Activated gamma-delta T cell treated with anti-CD3 and anti-CD28 coated beads, Interleukin-2, amount 50 U/mL, for 16 hours (primary cell): ENCODE results near the gene COL21A1.
"Not testable (repeated sequence)": the region's sequence is repeated elsewhere in the genome, so short reads cannot be mapped to it uniquely, and the experiment has no call there.

ENCODE experiments used
- DNase-seq: peaks from one replicate; pipeline ENCODE4 v3.0.0-alpha.2; 2020; ENCODE audit warnings: low read depth

Gene COL21A1

GRCh38 chr6:56246881-56247653, at the start of gene COL21A1:
TSS of gene COL21A1 (minus strand) at chr6:56247580. CDS start at chr6:56182618, 64,962 bp downstream.
- no peak for DNase-seq

GRCh38 chr6:56293781-56294180, 46.4 kb upstream of the COL21A1 start:
- no peak for DNase-seq

- DNase-seq: no peak
Observed at GRCh38 chr6:56292505-56293181, 45.3 kb upstream of the COL21A1 start.

- DNase-seq: no peak
Observed at GRCh38 chr6:56291302-56291917, 44.0 kb upstream of the COL21A1 start.

- DNase-seq: no peak
Observed at GRCh38 chr6:56289721-56290120, 42.3 kb upstream of the COL21A1 start.

- no peak for DNase-seq
Observed at GRCh38 chr6:56288347-56288746, 41.0 kb upstream of the COL21A1 start.

- DNase-seq: no peak
Observed at GRCh38 chr6:56282391-56282790, 35.0 kb upstream of the COL21A1 start.

GRCh38 chr6:56280126-56280525, 32.7 kb upstream of the COL21A1 start:
- DNase-seq: no peak

- DNase-seq: no peak
Observed at GRCh38 chr6:56279331-56280080, 32.1 kb upstream of the COL21A1 start.

GRCh38 chr6:56278171-56278591, 30.8 kb upstream of the COL21A1 start:
- DNase-seq: no peak

GRCh38 chr6:56270812-56271441, 23.5 kb upstream of the COL21A1 start:
- DNase-seq: no peak

GRCh38 chr6:56268266-56268665, 20.9 kb upstream of the COL21A1 start:
- DNase-seq: no peak

- DNase-seq: no peak
Observed at GRCh38 chr6:56266011-56266410, 18.6 kb upstream of the COL21A1 start.

- no peak for DNase-seq
Observed at GRCh38 chr6:56263596-56264315, 16.4 kb upstream of the COL21A1 start.

- DNase-seq: not testable (repeated sequence)
Observed at GRCh38 chr6:56260593-56260992, 13.2 kb upstream of the COL21A1 start.

GRCh38 chr6:56259234-56260077, 12.1 kb upstream of the COL21A1 start:
- no peak for DNase-seq

- DNase-seq: no peak
Observed at GRCh38 chr6:56255349-56255748, 8.0 kb upstream of the COL21A1 start.

GRCh38 chr6:56250266-56250665, 2.9 kb upstream of the COL21A1 start:
- DNase-seq: no peak

GRCh38 chr6:56247654-56248122, 308 bp upstream of the COL21A1 start:
- no peak for DNase-seq

GRCh38 chr6:56246541-56246880, 869 bp downstream of the COL21A1 start:
- DNase-seq: no peak
